ENCODE measurements around the gene ACTL6A. TPM values are rescaled to one million over a fixed set of nuclear protein-coding genes. Genes with fewer than 3 reads are reported as not detected.

ACTL6A gene
- polyA plus RNA-seq, 6 donors from 2014 or later: 26.9 to 48.6 (median 31.8) TPM

- H3K9me3 Mint-ChIP-seq: no peaks in the 10 kb centered on the region
- peaks cover 4 to 11% (median 8%) of the 10 kb centered on the region in 3 donors for H3K27me3 Mint-ChIP-seq
Observed at GRCh38 chr3:179546814-179547241, 15.9 kb upstream of the ACTL6A start.

GRCh38 chr3:179551349-179552105 is 11.2 kb upstream of the ACTL6A start:
- H3K27ac Mint-ChIP-seq: no peak overlapping the region
- ATAC-seq (ENCODE audit: low read depth in 2 of 2) (no peak), DNase-seq (no peak)
- no peaks in the 10 kb centered on the region for H3K9me3 Mint-ChIP-seq
- no peak overlapping the region for H3K4me3 Mint-ChIP-seq
- H3K4me1 Mint-ChIP-seq: no peaks in the 10 kb centered on the region
- no peaks in the 10 kb centered on the region for H3K36me3 Mint-ChIP-seq
- no peaks in the 10 kb centered on the region for H3K27me3 Mint-ChIP-seq

More at GRCh38 chr3:179546814-179547241, 15.9 kb upstream of the ACTL6A start:
- H3K4me3 Mint-ChIP-seq: no peak overlapping the region
- no peaks in the 10 kb centered on the region for H3K4me1 Mint-ChIP-seq
- no peak overlapping the region for H3K27ac Mint-ChIP-seq
- no peak for ATAC-seq (ENCODE audit: low read depth in 2 of 2)
- no peaks in the 10 kb centered on the region for H3K36me3 Mint-ChIP-seq
- DNase-seq: no peak

- no peaks in the 10 kb centered on the region for H3K9me3 Mint-ChIP-seq
- H3K4me1 Mint-ChIP-seq: peaks cover 6 to 11% (median 10%) of the 10 kb centered on the region in 3 donors
- no peak for ATAC-seq (ENCODE audit: low read depth in 2 of 2)
- H3K36me3 Mint-ChIP-seq: no peaks in the 10 kb centered on the region
- H3K27ac Mint-ChIP-seq: no peak overlapping the region
- DNase-seq: peak; percentile 45
- peak overlapping the region in 1 of 8 donors; percentile 81 for H3K4me3 Mint-ChIP-seq
- H3K27me3 Mint-ChIP-seq: no peaks in the 10 kb centered on the region
Observed at GRCh38 chr3:179558742-179559364, 3.9 kb upstream of the ACTL6A start.

GRCh38 chr3:179560791-179561190 is 1.9 kb upstream of the ACTL6A start:
- ATAC-seq (ENCODE audit: low read depth in 2 of 2) (no peak), DNase-seq (no peak)
- H3K9me3 Mint-ChIP-seq: no peaks in the 10 kb centered on the region
- peaks cover 17 to 24% (median 18%) of the 10 kb centered on the region in 3 donors for H3K4me1 Mint-ChIP-seq
- peak overlapping the region in 1 of 8 donors; percentile 1 for H3K4me3 Mint-ChIP-seq
- no peaks in the 10 kb centered on the region for H3K36me3 Mint-ChIP-seq
- H3K27ac Mint-ChIP-seq: peak overlapping the region in 1 of 6 donors; percentile 38
- no peaks in the 10 kb centered on the region for H3K27me3 Mint-ChIP-seq

- Mint-ChIP-seq H3K9me3 (no peaks in the 10 kb centered on the region), H3K4me1 (peaks cover 21 to 29% (median 24%) of the 10 kb centered on the region in 3 donors), H3K4me3 (peak overlapping the region; percentile 86 to 99 (median 98)), H3K27ac (peak overlapping the region; percentile 36 to 93 (median 90)), H3K27me3 (no peaks in the 10 kb centered on the region), H3K36me3 (no peaks in the 10 kb centered on the region)
- ATAC-seq (ENCODE audit: low read depth in 2 of 2) (peak; percentile 65 to 68), DNase-seq (peak; percentile 71)
Observed at GRCh38 chr3:179563271-179563783, 601 bp downstream of the ACTL6A start.

GRCh38 chr3:179565496-179565895 is 2.8 kb downstream of the ACTL6A start:
- Mint-ChIP-seq H3K4me1 (peaks cover 24 to 30% (median 24%) of the 10 kb centered on the region in 3 donors), H3K4me3 (peak overlapping the region in 2 of 8 donors; percentile 9 to 31), H3K27ac (peak overlapping the region in 2 of 6 donors; percentile 1 to 84), H3K27me3 (no peaks in the 10 kb centered on the region), H3K36me3 (peaks cover 0 to 7% of the 10 kb centered on the region in 2 donors), H3K9me3 (no peaks in the 10 kb centered on the region)
- ATAC-seq (ENCODE audit: low read depth in 2 of 2): no peak
- DNase-seq: no peak

GRCh38 chr3:179580992-179581391 is 18.3 kb downstream of the ACTL6A start:
- Mint-ChIP-seq H3K36me3 (peaks cover 0 to 4% of the 10 kb centered on the region in 2 donors), H3K4me1 (no peaks in the 10 kb centered on the region), H3K9me3 (no peaks in the 10 kb centered on the region), H3K27me3 (no peaks in the 10 kb centered on the region), H3K4me3 (no peak overlapping the region), H3K27ac (peak overlapping the region in 1 of 6 donors; percentile 36)
- DNase-seq (no peak), ATAC-seq (ENCODE audit: low read depth in 2 of 2) (no peak)

GRCh38 chr3:179589143-179589542 is 26.4 kb downstream of the ACTL6A start:
- DNase-seq (no peak), ATAC-seq (ENCODE audit: low read depth in 2 of 2) (no peak)
- H3K9me3 Mint-ChIP-seq: no peaks in the 10 kb centered on the region
- H3K4me3 Mint-ChIP-seq: no peak overlapping the region
- no peaks in the 10 kb centered on the region for H3K4me1 Mint-ChIP-seq
- peak overlapping the region in 1 of 6 donors; percentile 56 for H3K27ac Mint-ChIP-seq
- H3K36me3 Mint-ChIP-seq: peaks cover 0 to 17% of the 10 kb centered on the region in 2 donors
- no peaks in the 10 kb centered on the region for H3K27me3 Mint-ChIP-seq

GRCh38 chr3:179590669-179591068 is 27.9 kb downstream of the ACTL6A start:
- no peaks in the 10 kb centered on the region for H3K9me3 Mint-ChIP-seq
- ATAC-seq (ENCODE audit: low read depth in 2 of 2): no peak
- peak overlapping the region in 2 of 6 donors; percentile 8 to 24 for H3K27ac Mint-ChIP-seq

GRCh38 chr3:179591313-179591712 is 28.6 kb downstream of the ACTL6A start:
- Mint-ChIP-seq H3K4me3 (no peak overlapping the region), H3K27ac (peak overlapping the region in 1 of 6 donors; percentile 34), H3K9me3 (no peaks in the 10 kb centered on the region), H3K27me3 (no peaks in the 10 kb centered on the region), H3K36me3 (peaks cover 0 to 17% of the 10 kb centered on the region in 2 donors), H3K4me1 (no peaks in the 10 kb centered on the region)
- no peak for DNase-seq
- no peak for ATAC-seq (ENCODE audit: low read depth in 2 of 2)

More at GRCh38 chr3:179590669-179591068, 27.9 kb downstream of the ACTL6A start:
- Mint-ChIP-seq H3K27me3 (no peaks in the 10 kb centered on the region), H3K36me3 (peaks cover 0 to 17% of the 10 kb centered on the region in 2 donors), H3K4me1 (no peaks in the 10 kb centered on the region), H3K4me3 (no peak overlapping the region)
- no peak for DNase-seq

- ATAC-seq (ENCODE audit: low read depth in 2 of 2) (no peak), DNase-seq (no peak)
- Mint-ChIP-seq H3K36me3 (peaks cover 3 to 8% of the 10 kb centered on the region in 2 donors), H3K4me1 (peaks cover 0 to 21% (median 8%) of the 10 kb centered on the region in 3 donors), H3K9me3 (no peaks in the 10 kb centered on the region), H3K27ac (peak overlapping the region in 1 of 6 donors; percentile 13), H3K4me3 (no peak overlapping the region), H3K27me3 (no peaks in the 10 kb centered on the region)
Observed at GRCh38 chr3:179599531-179599930, 36.8 kb downstream of the ACTL6A start.

GRCh38 chr3:179603321-179603720 is 40.6 kb downstream of the ACTL6A start:
- Mint-ChIP-seq H3K4me1 (peaks cover 24 to 55% (median 36%) of the 10 kb centered on the region in 3 donors), H3K9me3 (no peaks in the 10 kb centered on the region), H3K4me3 (peak overlapping the region in 6 of 8 donors; percentile 98 to 100 (median 99)), H3K27ac (peak overlapping the region in 5 of 6 donors; percentile 98 to 100 (median 100)), H3K27me3 (no peaks in the 10 kb centered on the region), H3K36me3 (peaks cover 7 to 8% of the 10 kb centered on the region in 2 donors)
- ATAC-seq (ENCODE audit: low read depth in 2 of 2) (no peak), DNase-seq (no peak)

GRCh38 chr3:179603831-179604230 is 41.1 kb downstream of the ACTL6A start:
- Mint-ChIP-seq H3K36me3 (peaks cover 7 to 8% of the 10 kb centered on the region in 2 donors), H3K4me1 (peaks cover 27 to 58% (median 39%) of the 10 kb centered on the region in 3 donors), H3K4me3 (peak overlapping the region; percentile 98 to 100 (median 99)), H3K27me3 (no peaks in the 10 kb centered on the region), H3K27ac (peak overlapping the region; percentile 98 to 100 (median 100)), H3K9me3 (no peaks in the 10 kb centered on the region)
- DNase-seq (no peak), ATAC-seq (ENCODE audit: low read depth in 2 of 2) (no peak)

Measured in naive B cell (primary cell).